NCI-H345 (cell line): ENCODE data around the gene DTYMK.
"Not testable (repeated sequence)": the region's sequence is repeated elsewhere in the genome, so short reads cannot be mapped to it uniquely, and the experiment has no call there.

ENCODE experiments used
- DNase-seq: peaks from one replicate; lab custom pipeline; 2025; lab: John Stamatoyannopoulos, UW

DTYMK gene

GRCh38 chr2:241686650-241687425 is at the start of gene DTYMK:
Gene DTYMK, minus strand, starts transcription at chr2:241686815. Its CDS starts 32 bp downstream, at chr2:241686783.
- DNase-seq: peak; percentile 97

GRCh38 chr2:241736111-241736510 is 49.5 kb upstream of the DTYMK start:
- DNase-seq: no peak

DNA sequence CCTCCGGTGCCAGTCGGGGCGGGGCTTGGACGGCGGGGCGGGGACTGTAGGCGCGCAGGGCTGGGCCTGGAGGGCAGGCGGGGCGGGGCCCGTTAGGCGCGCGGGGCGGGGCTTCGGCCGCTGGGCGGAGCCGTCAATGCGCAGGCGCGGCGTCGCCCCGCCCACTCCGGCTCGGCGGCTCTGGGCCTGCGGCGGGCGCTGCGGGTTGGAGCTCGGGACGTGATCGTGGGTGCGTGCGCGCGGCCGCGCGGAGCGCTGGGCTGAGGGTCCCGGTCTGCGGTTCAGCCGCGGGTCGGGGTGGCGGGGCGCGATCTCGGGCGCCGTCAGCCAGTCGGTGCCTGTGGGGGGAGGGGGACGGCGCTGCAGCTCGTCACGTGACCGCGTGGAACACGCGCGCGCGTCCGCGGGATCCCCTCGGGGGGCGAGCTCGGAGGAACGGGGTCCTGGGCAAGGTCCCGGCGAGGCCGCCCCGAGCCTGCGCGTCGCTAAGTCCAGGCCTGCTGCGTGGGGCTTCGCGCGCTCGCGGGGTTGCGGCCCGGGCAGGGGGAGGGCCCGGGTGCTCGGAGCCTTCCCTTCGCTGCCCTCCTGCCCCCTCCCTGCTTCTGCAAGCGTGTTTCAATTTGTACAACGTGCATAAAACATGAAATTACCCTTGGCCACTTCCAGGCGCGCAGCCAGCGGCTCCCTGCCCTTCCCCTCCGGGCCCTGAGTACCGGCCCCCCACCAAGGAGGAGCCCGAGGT is 48.0 kb upstream of the DTYMK start, which contains the start of gene D2HGDH:
Gene D2HGDH, plus strand, starts transcription at position 164 of the 742 bp plus-strand sequence. CDS start 595 bp downstream, outside the sequence.
- DNase-seq: peak; percentile 90

DNA sequence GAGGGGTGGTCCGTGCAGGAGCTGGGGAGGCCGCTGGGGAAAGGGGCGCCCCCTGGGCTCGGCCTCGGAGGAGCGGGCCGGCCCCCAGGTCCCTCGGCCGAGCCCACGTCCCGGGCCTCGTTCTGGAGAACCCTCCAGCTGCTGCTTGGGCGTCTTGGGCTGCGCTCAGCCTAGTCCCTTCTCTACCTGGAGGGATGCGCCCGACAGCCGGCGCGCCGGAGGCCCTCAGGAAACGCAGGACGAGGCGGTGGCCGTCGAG is 47.5 kb upstream of the DTYMK start:
- no peak for DNase-seq

DNA sequence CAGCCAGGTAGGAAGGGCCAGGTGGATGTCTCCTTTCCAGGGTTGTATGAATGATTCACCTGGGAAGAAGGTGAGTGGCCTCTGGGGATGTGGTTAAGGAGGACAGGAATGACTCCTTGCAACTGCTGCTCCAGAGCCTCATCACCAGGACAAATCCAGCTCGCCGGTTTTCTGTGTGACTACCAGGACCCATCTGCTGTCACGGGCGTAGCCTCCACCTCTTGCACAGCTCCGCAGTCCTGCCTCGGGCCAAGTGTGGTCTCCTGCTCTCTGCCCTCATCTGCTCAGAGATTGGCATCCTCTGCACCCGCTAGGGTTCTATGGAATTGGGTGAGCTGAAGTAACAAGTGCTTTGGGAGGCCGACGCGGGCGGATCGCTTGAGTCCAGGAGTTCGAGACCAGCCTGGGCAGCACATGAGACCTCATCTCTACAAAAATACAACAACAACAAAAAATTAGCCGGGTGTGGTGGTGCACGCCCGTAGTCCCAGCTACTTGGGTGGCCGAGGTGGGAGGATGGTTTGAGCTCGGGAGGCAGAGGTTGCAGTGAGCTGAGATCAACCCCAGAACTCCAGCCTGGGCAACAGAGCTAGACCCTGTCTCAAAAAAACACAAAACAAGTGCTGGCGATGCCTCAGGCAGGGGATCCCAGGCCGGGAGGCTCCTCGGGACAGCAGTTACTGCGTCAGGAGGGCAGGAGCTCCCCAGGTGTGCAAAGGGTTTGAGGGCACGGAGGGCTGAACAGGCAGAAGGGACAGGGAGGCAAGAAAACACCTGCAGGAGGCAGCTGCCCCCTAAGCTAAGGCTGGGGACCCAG is 47.0 kb upstream of the DTYMK start:
- no peak for DNase-seq

DNA sequence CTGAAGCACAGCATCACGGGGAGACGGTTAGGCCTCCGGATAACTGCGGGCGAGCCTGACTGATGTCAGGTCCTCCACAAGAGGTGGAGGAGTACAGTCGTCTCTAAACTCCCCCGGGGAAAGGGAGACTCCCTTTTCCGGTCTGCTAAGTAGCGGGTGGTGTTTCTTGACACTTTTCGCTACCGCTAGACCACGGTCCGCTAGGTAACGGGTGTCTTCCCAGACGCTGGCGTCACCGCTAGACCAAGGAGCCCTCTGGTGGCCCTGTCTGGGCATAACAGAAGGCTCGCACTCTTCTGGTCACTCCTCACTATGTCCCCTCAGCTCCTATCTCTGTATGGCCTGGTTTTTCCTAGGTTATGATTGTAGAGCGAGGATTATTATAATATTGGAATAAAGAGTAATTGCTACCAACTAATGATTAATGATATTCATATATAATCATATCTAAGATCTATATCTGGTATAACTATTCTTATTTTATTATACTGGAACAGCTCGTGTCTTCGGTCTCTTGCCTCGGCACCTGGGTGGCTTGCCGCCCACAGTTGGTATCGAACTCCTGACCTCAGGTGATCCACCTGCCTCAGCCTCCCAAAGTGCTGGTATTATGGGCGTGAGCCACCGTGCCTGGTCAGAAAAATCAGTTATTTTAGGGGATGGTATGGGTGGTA is 46.0 kb upstream of the DTYMK start:
- DNase-seq: not testable (repeated sequence)

DNA sequence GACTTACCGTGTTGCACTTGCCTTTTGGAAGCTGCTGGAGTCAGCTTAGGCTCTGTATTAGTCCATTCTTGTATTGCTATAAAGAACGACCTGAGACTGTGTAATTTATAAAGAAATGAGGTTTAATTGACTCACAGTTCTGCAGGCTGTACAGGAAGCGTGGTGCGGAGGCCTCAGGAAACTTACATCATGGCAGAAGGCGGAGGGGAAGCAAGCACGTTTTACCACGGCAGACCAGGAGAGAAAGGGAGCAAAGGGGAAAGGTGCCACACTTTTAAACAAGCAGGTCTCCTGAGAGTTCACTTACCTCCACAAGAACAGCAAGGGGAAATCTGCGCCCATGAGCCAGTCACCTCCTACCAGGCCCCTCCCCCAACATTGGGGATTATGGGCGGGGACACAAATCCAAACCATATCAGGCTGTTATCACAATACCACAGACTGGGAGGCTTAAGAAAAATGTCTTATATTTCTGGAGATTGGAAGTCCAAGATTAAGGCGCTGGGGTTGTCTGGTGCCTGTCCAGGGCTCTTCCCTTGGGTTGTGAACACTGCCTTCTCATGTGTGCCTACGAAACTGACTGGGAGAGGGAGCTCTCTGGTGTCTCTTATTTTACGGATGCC is 44.2 kb upstream of the DTYMK start:
- no peak for DNase-seq

GRCh38 chr2:241729868-241730267 is 43.3 kb upstream of the DTYMK start:
- no peak for DNase-seq

DNA sequence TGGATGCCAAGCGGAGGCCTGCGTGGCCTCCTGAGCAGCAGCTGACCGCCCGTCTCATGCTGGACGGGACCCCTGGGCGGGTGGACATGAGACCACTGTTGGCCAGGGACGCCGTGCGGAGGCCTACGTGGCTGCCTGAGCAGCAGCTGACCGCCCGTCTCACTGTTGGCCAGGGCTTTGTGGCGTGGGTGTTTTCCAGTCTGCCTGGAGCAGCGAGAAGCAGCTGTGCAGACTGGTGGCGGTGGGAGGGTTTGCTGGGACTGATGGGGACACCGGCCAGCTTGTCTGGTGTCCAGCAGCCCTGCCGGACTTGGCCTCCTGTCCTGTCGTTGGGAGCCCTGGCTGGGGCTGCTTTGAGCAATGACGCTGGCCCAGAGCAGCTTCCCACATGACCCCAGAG is 42.0 kb upstream of the DTYMK start:
- DNase-seq: no peak

DNA sequence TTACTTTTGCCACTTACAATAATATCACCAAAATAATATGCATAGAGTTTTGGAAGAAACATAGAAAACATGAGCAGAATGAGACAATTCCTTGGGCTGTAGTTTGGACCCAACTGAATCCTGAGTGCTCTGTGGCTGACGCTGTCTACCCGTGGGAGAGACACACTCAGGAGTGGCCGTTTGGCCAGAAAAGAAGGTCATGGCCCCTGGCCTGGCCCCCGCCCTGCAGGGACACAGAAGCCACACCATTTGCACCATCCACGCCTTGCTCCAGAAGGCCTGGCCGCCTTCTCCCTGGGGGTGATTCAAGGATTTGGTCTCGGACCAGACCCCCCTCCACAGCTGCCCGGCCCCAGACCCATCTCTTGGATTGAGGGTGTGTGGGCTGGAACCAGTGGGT is 41.4 kb upstream of the DTYMK start:
- DNase-seq: no peak

DNA sequence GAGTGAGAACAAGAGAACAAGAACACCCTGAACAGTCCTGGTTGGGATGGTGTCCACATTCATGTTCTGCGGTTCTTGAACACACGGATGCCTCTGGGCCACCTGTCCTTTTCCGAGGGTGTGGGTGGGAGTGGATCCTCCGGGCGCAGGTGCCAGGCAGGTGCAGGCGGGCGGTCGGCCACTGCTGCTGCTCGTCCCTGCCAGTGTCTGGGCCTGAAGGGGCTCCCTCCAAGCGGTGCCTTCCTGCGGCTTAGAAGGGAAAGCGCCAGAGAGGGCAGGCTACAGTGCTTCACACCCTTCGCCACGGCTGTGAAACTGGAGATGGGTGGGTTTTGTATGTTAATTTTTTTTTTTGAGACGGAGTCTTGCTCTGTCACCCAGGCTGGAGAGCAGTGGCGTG is 39.8 kb upstream of the DTYMK start:
- no peak for DNase-seq

- no peak for DNase-seq
Observed at GRCh38 chr2:241724975-241725870, 38.6 kb upstream of the DTYMK start.

- no peak for DNase-seq
Observed at GRCh38 chr2:241724259-241724974, 37.8 kb upstream of the DTYMK start.

GRCh38 chr2:241722896-241723454 is 36.4 kb upstream of the DTYMK start:
- DNase-seq: no peak

DNA sequence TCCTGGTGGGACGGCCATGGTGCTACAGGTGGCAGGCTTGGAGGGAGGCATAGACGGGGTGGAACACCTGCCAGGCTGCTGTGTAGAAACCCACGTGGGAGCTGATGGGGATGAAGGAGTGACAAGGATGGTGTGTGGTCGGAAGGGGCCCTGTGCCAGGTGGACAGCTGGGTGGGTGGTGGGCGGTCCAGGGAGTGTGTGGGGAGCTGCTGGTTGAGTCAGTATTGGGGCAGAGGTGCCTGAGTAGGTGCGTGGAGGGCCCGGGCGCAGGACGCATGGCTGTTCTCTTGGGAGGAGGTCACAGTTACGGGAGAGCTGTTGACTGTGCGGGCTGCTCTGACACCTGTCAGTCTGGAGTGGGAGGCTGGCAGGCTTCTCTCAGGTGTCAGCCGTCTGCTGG is 35.2 kb upstream of the DTYMK start:
- no peak for DNase-seq

GRCh38 chr2:241720560-241720959 is 33.9 kb upstream of the DTYMK start:
- no peak for DNase-seq

- DNase-seq: no peak
Observed at GRCh38 chr2:241720099-241720498, 33.5 kb upstream of the DTYMK start.

- no peak for DNase-seq
Observed at GRCh38 chr2:241719093-241719492, 32.5 kb upstream of the DTYMK start.

DNA sequence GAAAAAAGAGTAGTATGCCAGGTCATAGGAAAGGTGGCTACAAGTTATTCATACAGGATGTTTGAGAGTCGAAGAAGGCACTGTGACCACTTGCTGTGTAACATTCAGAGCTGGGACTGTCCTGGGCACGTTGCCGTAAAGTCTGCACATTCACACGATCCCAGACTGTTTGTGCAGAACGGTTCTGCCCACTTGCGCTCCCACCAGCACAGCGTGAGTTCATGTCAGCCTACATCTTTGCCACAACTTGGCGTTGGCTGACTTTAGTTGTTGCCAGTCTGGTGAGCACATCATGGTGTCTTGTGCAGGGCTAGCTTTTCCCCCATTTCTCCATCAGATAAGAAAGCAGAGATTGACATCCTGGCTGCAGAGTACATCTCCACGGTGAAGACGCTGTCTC is 22.3 kb upstream of the DTYMK start:
- DNase-seq: no peak

DNA sequence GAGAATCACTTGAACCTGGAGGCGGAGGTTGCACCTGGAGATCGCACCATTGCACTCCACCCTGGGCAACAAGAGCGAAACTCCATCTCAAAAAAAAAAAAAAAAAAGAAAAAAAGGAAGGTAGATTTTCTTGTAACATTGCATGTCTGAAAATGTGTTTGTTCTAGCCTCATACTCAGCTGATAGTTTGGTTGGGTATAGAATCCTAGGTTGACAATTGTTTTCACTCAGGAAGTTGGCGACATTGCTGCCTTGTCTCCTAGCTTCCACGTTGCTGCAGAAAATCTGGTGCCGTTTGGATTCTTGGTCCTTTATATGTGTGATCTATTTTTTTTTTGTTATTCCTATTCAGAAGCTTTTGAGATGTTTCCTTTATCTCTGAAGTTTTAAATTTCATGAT is 19.9 kb upstream of the DTYMK start:
- DNase-seq: no peak
